Mucosa of stomach (tissue), 1 donor: ENCODE data around the gene ADPRM.

Experiments used
- H3K27me3 ChIP-seq: one replicate; pipeline ENCODE4 v1.7.0; 2013; ENCODE audit warnings: mild to moderate bottlenecking, low read length; ENCODE audit not compliant: control insufficient read depth, insufficient read depth
- H3K36me3 ChIP-seq: one replicate; pipeline ENCODE4 v1.7.0; 2013; ENCODE audit warnings: low read length; ENCODE audit not compliant: control insufficient read depth, insufficient read depth
- H3K4me1 ChIP-seq: one replicate; pipeline ENCODE4 v1.7.0; 2013; ENCODE audit warnings: mild to moderate bottlenecking, low read length; ENCODE audit not compliant: control insufficient read depth, insufficient read depth
- H3K4me3 ChIP-seq: one replicate; pipeline ENCODE4 v1.7.0; 2013; ENCODE audit warnings: low read length
- H3K9ac ChIP-seq: one replicate; pipeline ENCODE4 v1.7.0; 2013; ENCODE audit warnings: mild to moderate bottlenecking, low read length, moderate library complexity
- H3K9me3 ChIP-seq: one replicate; pipeline ENCODE4 v1.7.0; 2013; ENCODE audit warnings: mild to moderate bottlenecking, low read length, moderate library complexity; ENCODE audit not compliant: control insufficient read depth
- donor health status: Pancreatic carcinoma.

The ADPRM gene

GRCh38 chr17:10758062-10758461, 60.7 kb downstream of the ADPRM start:
- Histone ChIP-seq H3K36me3 (no peaks in the 10 kb centered on the region), H3K4me1 (peaks cover 55% of the 10 kb centered on the region), H3K4me3 (no peak overlapping the region), H3K9ac (no peak overlapping the region), H3K9me3 (no peaks in the 10 kb centered on the region), H3K27me3 (no peaks in the 10 kb centered on the region)
